Skeletal muscle tissue (tissue), 4 donors: ENCODE data around the gene KLK3. TPM values are rescaled to one million over a fixed set of nuclear protein-coding genes. Genes with fewer than 3 reads are reported as not detected.

Source experiments
- H3K27ac ChIP-seq: one replicate; pipeline ENCODE4 v1.7.0; 2013; ENCODE audit warnings: mild to moderate bottlenecking, low read depth, low read length, inconsistent platforms
- H3K27me3 ChIP-seq, 3 donors: one replicate each; pipeline ENCODE4 v1.7.0; 2013; ENCODE audit warnings: low read length in 3 of 3; ENCODE audit not compliant: control insufficient read depth in 3 of 3, insufficient read depth in 3 of 3
- H3K36me3 ChIP-seq, 3 donors: one replicate each; pipeline ENCODE4 v1.7.0; 2013; ENCODE audit warnings: low read length in 3 of 3; ENCODE audit not compliant: control insufficient read depth in 3 of 3, insufficient read depth in 3 of 3
- H3K4me1 ChIP-seq, 3 donors: one replicate each; pipeline ENCODE4 v1.7.0; 2013; ENCODE audit warnings: low read length in 3 of 3, mild to moderate bottlenecking in 3 of 3; ENCODE audit not compliant: control insufficient read depth in 3 of 3, insufficient read depth in 3 of 3
- H3K4me3 ChIP-seq, 3 donors: one replicate each; pipeline ENCODE4 v1.7.0; 2013; ENCODE audit warnings: low read length in 3 of 3
- H3K9ac ChIP-seq, 3 donors: one replicate each; pipeline ENCODE4 v1.7.0; 2013; ENCODE audit warnings: low read length in 3 of 3, mild to moderate bottlenecking in 3 of 3, moderate library complexity in 2 of 3, low read depth in 1 of 3
- H3K9me3 ChIP-seq, 3 donors: one replicate each; pipeline ENCODE4 v1.7.0; 2013; ENCODE audit warnings: low read length in 3 of 3; ENCODE audit not compliant: control insufficient read depth in 3 of 3
- total RNA-seq: library from RNA; depleted of rRNA; stranded (reverse); fragments of >200 nt; gene quantifications from one replicate; pipeline ENCODE4 v1.2.3, GENCODE V29; 2014
- donor health status: Osteomylitis.

The KLK3 gene
- total RNA-seq, 1 donor from 2014 or later, result not detected

GRCh38 chr19:50858886-50859285, 4.2 kb downstream of the KLK3 start:
- H3K4me1 ChIP-seq, result no peaks in the 10 kb centered on the region
- peaks cover 0 to 6% (median 0%) of the 10 kb centered on the region in 3 donors for H3K9me3 ChIP-seq
- peaks cover 11 to 32% (median 29%) of the 10 kb centered on the region in 3 donors for H3K27me3 ChIP-seq
- no peak overlapping the region for H3K4me3 ChIP-seq
- H3K36me3 ChIP-seq, result no peaks in the 10 kb centered on the region
- no peak overlapping the region for H3K9ac ChIP-seq
- H3K27ac ChIP-seq, result no peak overlapping the region

DNA sequence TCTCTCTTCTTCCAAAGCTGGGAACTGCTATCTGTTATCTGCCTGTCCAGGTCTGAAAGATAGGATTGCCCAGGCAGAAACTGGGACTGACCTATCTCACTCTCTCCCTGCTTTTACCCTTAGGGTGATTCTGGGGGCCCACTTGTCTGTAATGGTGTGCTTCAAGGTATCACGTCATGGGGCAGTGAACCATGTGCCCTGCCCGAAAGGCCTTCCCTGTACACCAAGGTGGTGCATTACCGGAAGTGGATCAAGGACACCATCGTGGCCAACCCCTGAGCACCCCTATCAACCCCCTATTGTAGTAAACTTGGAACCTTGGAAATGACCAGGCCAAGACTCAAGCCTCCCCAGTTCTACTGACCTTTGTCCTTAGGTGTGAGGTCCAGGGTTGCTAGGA, 5.1 kb downstream of the KLK3 start:
- Histone ChIP-seq H3K27ac (no peak overlapping the region), H3K9me3 (peaks cover 0 to 6% (median 0%) of the 10 kb centered on the region in 3 donors), H3K4me3 (no peak overlapping the region), H3K4me1 (no peaks in the 10 kb centered on the region), H3K36me3 (no peaks in the 10 kb centered on the region), H3K9ac (no peak overlapping the region), H3K27me3 (peaks cover 11 to 27% (median 27%) of the 10 kb centered on the region in 3 donors)

GRCh38 chr19:50861010-50861409, 6.3 kb downstream of the KLK3 start:
- H3K36me3 ChIP-seq, result no peaks in the 10 kb centered on the region
- H3K27me3 ChIP-seq, result peaks cover 11 to 27% (median 16%) of the 10 kb centered on the region in 3 donors
- H3K9me3 ChIP-seq, result peaks cover 0 to 6% (median 0%) of the 10 kb centered on the region in 3 donors
- no peaks in the 10 kb centered on the region for H3K4me1 ChIP-seq
- H3K4me3 ChIP-seq, result no peak overlapping the region
- H3K9ac ChIP-seq, result no peak overlapping the region
- no peak overlapping the region for H3K27ac ChIP-seq

- H3K36me3 ChIP-seq, result no peaks in the 10 kb centered on the region
- H3K9ac ChIP-seq, result no peak overlapping the region
- H3K4me1 ChIP-seq, result no peaks in the 10 kb centered on the region
- peaks cover 11 to 27% (median 16%) of the 10 kb centered on the region in 3 donors for H3K27me3 ChIP-seq
- H3K4me3 ChIP-seq, result no peak overlapping the region
- H3K9me3 ChIP-seq, result peaks cover 0 to 6% (median 0%) of the 10 kb centered on the region in 3 donors
- H3K27ac ChIP-seq, result no peak overlapping the region
These were observed 7.0 kb downstream of the KLK3 start for GRCh38 chr19:50861496-50862286.

- Histone ChIP-seq H3K9me3 (peaks cover 0 to 3% (median 0%) of the 10 kb centered on the region in 3 donors), H3K36me3 (no peaks in the 10 kb centered on the region), H3K27me3 (peaks cover 5 to 25% (median 14%) of the 10 kb centered on the region in 3 donors), H3K27ac (no peak overlapping the region), H3K4me3 (no peak overlapping the region), H3K9ac (no peak overlapping the region), H3K4me1 (no peaks in the 10 kb centered on the region)
These were observed 14.8 kb downstream of the KLK3 start for GRCh38 chr19:50869479-50869878.

DNA sequence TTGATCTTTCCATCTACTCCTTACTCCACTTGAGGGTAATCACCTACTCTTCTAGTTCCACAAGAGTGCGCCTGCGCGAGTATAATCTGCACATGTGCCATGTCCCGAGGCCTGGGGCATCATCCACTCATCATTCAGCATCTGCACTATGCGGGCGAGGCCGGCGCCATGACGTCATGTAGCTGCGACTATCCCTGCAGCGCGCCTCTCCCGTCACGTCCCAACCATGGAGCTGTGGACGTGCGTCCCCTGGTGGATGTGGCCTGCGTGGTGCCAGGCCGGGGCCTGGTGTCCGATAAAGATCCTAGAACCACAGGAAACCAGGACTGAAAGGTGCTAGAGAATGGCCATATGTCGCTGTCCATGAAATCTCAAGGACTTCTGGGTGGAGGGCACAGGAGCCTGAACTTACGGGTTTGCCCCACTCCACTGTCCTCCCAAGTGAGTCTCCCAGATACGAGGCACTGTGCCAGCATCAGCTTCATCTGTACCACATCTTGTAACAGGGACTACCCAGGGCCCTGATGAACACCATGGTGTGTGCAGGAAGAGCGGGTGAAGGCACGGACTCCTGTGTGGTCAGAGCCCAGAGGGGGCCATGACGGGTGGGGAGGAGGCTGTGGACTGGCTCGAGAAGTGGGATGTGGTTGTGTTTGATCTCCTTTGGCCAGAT, 15.8 kb downstream of the KLK3 start:
- H3K9ac ChIP-seq, result no peak overlapping the region
- H3K36me3 ChIP-seq, result no peaks in the 10 kb centered on the region
- H3K4me3 ChIP-seq, result no peak overlapping the region
- no peak overlapping the region for H3K27ac ChIP-seq
- peaks cover 11 to 34% (median 22%) of the 10 kb centered on the region in 3 donors for H3K27me3 ChIP-seq
- H3K9me3 ChIP-seq, result peaks cover 0 to 3% (median 0%) of the 10 kb centered on the region in 3 donors
- H3K4me1 ChIP-seq, result no peaks in the 10 kb centered on the region

DNA sequence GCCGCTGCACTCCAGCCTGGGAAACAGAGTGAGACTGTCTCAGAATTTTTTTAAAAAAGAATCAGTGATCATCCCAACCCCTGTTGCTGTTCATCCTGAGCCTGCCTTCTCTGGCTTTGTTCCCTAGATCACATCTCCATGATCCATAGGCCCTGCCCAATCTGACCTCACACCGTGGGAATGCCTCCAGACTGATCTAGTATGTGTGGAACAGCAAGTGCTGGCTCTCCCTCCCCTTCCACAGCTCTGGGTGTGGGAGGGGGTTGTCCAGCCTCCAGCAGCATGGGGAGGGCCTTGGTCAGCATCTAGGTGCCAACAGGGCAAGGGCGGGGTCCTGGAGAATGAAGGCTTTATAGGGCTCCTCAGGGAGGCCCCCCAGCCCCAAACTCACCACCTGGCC, 18.3 kb downstream of the KLK3 start, which contains the start of gene KLK2:
Gene KLK2, plus strand, starts transcription at position 384 of the 400 bp plus-strand sequence. CDS start 35 bp downstream, outside the sequence.
- Histone ChIP-seq H3K9ac (no peak within 1 kb of the TSS), H3K4me1 (no peaks in the 10 kb centered on the region), H3K4me3 (no peak within 1 kb of the TSS), H3K27ac (no peak within 1 kb of the TSS), H3K27me3 (peaks cover 12 to 44% (median 30%) of the 10 kb centered on the region in 3 donors), H3K9me3 (peaks cover 0 to 3% (median 0%) of the 10 kb centered on the region in 3 donors), H3K36me3 (no peaks in the 10 kb centered on the region)

DNA sequence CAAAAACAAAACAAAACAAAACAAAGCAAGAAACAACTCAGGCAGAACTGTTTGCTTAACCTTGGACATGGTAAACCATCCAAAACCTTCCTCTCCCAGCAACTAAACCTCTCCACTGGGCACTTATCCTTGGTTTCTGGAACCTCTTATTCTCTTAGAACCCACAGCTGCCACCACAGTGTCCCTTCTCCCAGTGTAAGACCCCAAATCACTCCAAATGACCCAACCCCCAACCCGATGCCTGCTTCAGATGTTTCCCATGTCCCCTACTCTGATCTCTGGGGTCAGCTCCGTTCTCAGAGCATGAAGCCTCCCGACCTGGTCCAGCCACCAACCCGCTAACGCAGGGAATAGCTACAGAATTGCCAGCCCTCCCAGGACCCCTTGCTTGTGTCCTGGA, 19.5 kb downstream of the KLK3 start:
- Histone ChIP-seq H3K4me3 (no peak overlapping the region), H3K36me3 (no peaks in the 10 kb centered on the region), H3K4me1 (no peaks in the 10 kb centered on the region), H3K9me3 (peaks cover 0 to 3% (median 0%) of the 10 kb centered on the region in 3 donors), H3K9ac (no peak overlapping the region), H3K27me3 (peaks cover 12 to 43% (median 30%) of the 10 kb centered on the region in 3 donors), H3K27ac (no peak overlapping the region)

DNA sequence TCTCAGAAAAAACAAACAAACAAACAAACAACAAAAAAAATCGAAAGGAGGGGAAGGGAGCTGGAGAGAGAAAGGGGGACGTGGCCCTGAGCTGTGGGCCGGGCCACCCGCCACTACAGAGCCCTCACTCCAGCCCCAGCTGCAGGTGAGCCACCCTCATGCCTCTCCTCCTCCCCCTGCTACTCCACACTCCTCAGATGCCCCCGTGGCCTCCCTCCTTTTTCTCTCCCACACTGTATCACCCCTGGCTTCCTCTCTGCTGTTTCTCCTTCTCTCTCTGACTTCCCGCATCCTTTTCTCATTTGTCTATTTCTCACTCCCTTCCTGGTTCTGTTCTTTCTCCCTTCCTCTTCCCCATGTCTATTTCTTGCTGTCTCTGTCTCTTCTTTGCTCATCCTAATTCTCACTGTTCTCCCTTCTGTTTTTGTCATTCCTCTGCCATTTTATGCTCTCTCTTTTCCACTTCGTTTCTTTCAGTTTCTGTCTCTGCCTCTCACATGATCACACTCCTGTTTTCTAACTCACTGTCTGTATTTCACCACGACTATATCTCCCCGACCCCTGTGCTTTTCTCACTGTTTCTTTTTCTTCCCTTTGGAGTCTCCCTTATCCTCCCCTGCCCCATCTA, 21.2 kb downstream of the KLK3 start:
- no peaks in the 10 kb centered on the region for H3K36me3 ChIP-seq
- no peaks in the 10 kb centered on the region for H3K4me1 ChIP-seq
- H3K9me3 ChIP-seq, result no peaks in the 10 kb centered on the region
- H3K4me3 ChIP-seq, result no peak overlapping the region
- peaks cover 10 to 40% (median 34%) of the 10 kb centered on the region in 3 donors for H3K27me3 ChIP-seq
- no peak overlapping the region for H3K27ac ChIP-seq
- H3K9ac ChIP-seq, result no peak overlapping the region
